ENCODE data around the gene MYMK. TPM values are rescaled to one million over a fixed set of nuclear protein-coding genes. Genes with fewer than 3 reads are reported as not detected.

MYMK gene
- total and polyA plus RNA-seq, 4 experiments from 2014 or later: not detected

Other genes with a start within 250 kb of the MYMK start
- gene ABO, start 249.8 kb downstream of the MYMK start, total RNA-seq: under 1 TPM in 1 of 2 experiments, not detected in 1; 0.29 TPM
- 1 to 10 TPM; 1.2 to 1.7 TPM for gene ABO, start 249.8 kb downstream of the MYMK start, polyA plus RNA-seq
- gene SURF6, start 188.8 kb downstream of the MYMK start, total RNA-seq: 10 to 100 TPM; 28.6 to 28.9 TPM
- gene SURF6, start 188.8 kb downstream of the MYMK start, polyA plus RNA-seq: 10 to 100 TPM in 1 of 2 donors, 1 to 10 TPM in 1; 2.3 to 13.4 TPM
- gene MED22, start 176.8 kb downstream of the MYMK start, total RNA-seq: 10 to 100 TPM; 40.2 to 42.8 TPM
- 10 to 100 TPM in 1 of 2 donors, 1 to 10 TPM in 1; 8.1 to 16.0 TPM for gene MED22, start 176.8 kb downstream of the MYMK start, polyA plus RNA-seq
- gene RPL7A, start 176.7 kb downstream of the MYMK start, total RNA-seq: 1,000 to 10,000 TPM; 2,104 to 2,268 TPM
- 1,000 to 10,000 TPM in 1 of 2 donors, 100 to 1,000 TPM in 1; 794 to 1,144 TPM for gene RPL7A, start 176.7 kb downstream of the MYMK start, polyA plus RNA-seq
- 10 to 100 TPM; 54.3 to 61.1 TPM for gene SURF1, start 168.5 kb downstream of the MYMK start, total RNA-seq
- gene SURF1, start 168.5 kb downstream of the MYMK start, polyA plus RNA-seq: 100 to 1,000 TPM; 105 to 114 TPM
- gene SURF2, start 168.4 kb downstream of the MYMK start, total RNA-seq: 10 to 100 TPM; 19.5 to 19.8 TPM
- 10 to 100 TPM; 29.7 to 46.7 TPM for gene SURF2, start 168.4 kb downstream of the MYMK start, polyA plus RNA-seq
- 100 to 1,000 TPM; 103 to 110 TPM for gene SURF4, start 148.9 kb downstream of the MYMK start, total RNA-seq
- gene SURF4, start 148.9 kb downstream of the MYMK start, polyA plus RNA-seq: 100 to 1,000 TPM; 156 to 264 TPM
- gene STKLD1, start 148.6 kb downstream of the MYMK start, total RNA-seq: 1 to 10 TPM; 1.4 to 2.1 TPM
- 1 to 10 TPM in 1 of 2 donors, not detected in 1; 1.5 TPM for gene STKLD1, start 148.6 kb downstream of the MYMK start, polyA plus RNA-seq
- 10 to 100 TPM; 38.7 to 39.0 TPM for gene REXO4, start 106.9 kb downstream of the MYMK start, total RNA-seq
- 10 to 100 TPM; 10.7 to 25.2 TPM for gene REXO4, start 106.9 kb downstream of the MYMK start, polyA plus RNA-seq
- gene ADAMTS13, start 102.6 kb downstream of the MYMK start, total RNA-seq: 1 to 10 TPM; 1.5 to 1.7 TPM
- gene ADAMTS13, start 102.6 kb downstream of the MYMK start, polyA plus RNA-seq: not detected
- 1 to 10 TPM; 2.5 to 2.6 TPM for gene CACFD1, start 65.0 kb downstream of the MYMK start, total RNA-seq
- gene CACFD1, start 65.0 kb downstream of the MYMK start, polyA plus RNA-seq: 1 to 10 TPM; 2.9 to 3.4 TPM
- gene SLC2A6, start 45.9 kb downstream of the MYMK start, total RNA-seq: 1 to 10 TPM; 1.6 to 2.5 TPM
- gene SLC2A6, start 45.9 kb downstream of the MYMK start, polyA plus RNA-seq: 1 to 10 TPM in 1 of 2 donors, under 1 TPM in 1; 0.41 to 1.1 TPM
- under 1 TPM; 0.09 to 0.17 TPM for gene ADAMTSL2, start 9.7 kb upstream of the MYMK start, total RNA-seq
- under 1 TPM in 1 of 2 donors, not detected in 1; 0.07 TPM for gene ADAMTSL2, start 9.7 kb upstream of the MYMK start, polyA plus RNA-seq
- gene FAM163B, start 84.4 kb upstream of the MYMK start, total RNA-seq: not detected
- not detected for gene FAM163B, start 84.4 kb upstream of the MYMK start, polyA plus RNA-seq
- under 1 TPM; 0.08 to 0.09 TPM for gene DBH, start 111.4 kb upstream of the MYMK start, total RNA-seq
- under 1 TPM in 1 of 2 donors, not detected in 1; 0.18 TPM for gene DBH, start 111.4 kb upstream of the MYMK start, polyA plus RNA-seq
- gene SARDH, start 213.4 kb upstream of the MYMK start, total RNA-seq: 10 to 100 TPM; 18.6 to 19.3 TPM
- gene SARDH, start 213.4 kb upstream of the MYMK start, polyA plus RNA-seq: 1 to 10 TPM; 2.5 to 4.1 TPM

Measured in CD4-positive, alpha-beta memory T cell (primary cell).